Measurements from ENCODE around the gene STC2.
A peak's percentile ranks its signal among the peaks of the same experiment; 100 is the strongest.

STC2 gene

GRCh38 chr5:173331287-173331686, 3.1 kb upstream of the STC2 start:
- no peak overlapping the region for H3K27ac ChIP-seq
- no peak for TF ChIP-seq CTCF (IDR thresholded peaks at IDR 0.05)
- H3K4me3 ChIP-seq (ENCODE audit: low read depth in 1 of 2, low read length in 1 of 2) = no peak overlapping the region
- peaks cover 100% of the 10 kb centered on the region for H3K27me3 ChIP-seq
- H3K36me3 ChIP-seq = no peaks in the 10 kb centered on the region
- no peaks in the 10 kb centered on the region for H3K9me3 ChIP-seq
- H3K4me1 ChIP-seq (ENCODE audit: control insufficient read depth in 1 of 2, insufficient read depth in 1 of 2, low read depth in 1 of 2, low read length in 1 of 2) = peaks cover 7 to 22% of the 10 kb centered on the region in 2 experiments

DNA sequence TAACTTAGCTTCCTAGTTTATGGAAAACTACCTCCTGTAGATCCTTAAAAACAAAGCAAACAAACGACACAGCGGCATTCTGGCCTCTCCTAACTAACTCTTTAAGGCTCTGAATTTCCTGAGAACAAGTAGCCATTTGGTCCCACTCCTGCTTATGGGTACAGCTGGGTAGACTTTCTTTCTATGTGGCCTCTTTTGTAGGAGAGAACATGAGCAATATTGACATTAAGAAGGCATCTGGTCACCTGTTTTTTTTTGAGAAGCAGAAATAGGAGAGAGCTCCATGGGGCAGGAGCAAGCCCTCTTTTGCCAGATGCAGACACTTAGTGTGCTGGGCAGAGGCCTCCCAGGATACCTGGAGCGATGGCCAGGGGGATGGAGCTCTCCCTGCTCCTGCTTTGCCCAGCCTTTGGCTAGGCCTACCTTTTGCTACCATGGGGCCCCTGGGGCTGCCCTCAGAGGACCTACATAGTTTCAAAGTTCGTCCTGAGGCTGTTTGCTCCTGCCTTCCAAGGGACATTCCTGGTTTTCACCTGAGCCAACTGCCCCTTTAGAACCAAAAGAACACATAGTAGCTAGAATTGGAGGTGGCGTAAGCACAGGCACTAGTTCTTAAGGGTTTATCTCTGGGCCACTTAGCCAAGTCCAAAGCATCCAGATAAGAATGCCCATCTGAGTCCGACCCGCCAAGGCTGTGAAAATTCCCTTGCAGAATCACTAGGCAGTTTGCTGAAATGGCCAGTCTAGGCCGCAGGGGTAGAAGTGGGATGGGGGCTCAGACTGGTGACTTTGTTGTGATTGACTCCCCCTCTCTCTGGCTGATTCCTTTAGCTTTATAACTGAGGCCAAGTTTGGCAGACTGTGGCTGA, 2.4 kb upstream of the STC2 start:
- Histone ChIP-seq H3K27me3 (peaks cover 100% of the 10 kb centered on the region), H3K27ac (no peak overlapping the region), H3K4me1 (ENCODE audit: control insufficient read depth in 1 of 2, insufficient read depth in 1 of 2, low read depth in 1 of 2, low read length in 1 of 2) (peaks cover 7 to 22% of the 10 kb centered on the region in 2 experiments), H3K9me3 (no peaks in the 10 kb centered on the region), H3K36me3 (no peaks in the 10 kb centered on the region), H3K4me3 (ENCODE audit: low read depth in 1 of 2, low read length in 1 of 2) (no peak overlapping the region)
- TF ChIP-seq CTCF (IDR thresholded peaks at IDR 0.05) = no peak

DNA sequence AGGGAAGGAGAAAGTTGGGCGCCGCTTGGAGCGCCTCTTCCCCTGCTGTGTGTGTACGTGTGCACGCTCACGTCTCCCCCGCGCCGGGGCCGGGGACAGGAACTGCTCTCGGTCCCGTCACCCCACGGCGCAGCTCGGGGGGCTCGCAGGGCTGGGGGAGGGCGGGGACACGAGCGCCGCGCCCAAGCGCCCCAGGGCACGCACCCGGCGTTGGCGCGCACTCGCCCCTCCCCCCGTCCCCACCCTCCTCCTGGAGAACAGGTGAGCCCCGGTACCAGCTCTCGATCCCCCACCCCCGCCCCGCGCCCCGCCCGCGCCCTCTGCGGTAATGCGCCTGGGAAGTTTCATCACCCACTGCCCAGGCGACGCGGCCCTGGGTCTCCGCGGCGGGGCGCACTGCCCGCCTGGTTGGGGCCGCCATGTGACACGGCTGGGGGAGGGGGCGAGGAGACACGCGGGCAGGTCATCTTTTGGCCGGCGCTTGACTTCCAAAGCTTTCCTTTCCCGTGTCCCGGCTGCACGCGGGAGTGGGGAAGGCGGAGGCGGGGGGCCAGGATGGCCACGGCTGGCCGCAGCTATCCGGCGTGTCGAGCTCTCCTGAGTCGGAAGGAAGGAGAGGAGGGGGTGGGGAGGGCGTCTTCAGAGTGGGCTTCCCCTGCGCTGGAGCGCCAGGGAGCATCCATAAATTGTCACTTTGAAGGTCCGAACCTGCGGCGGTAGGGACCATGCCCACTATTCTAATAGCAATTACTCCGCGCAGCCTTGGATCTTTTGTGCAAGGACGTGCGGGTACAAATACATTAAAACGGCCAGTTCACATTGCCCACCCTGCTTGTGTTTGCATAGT, 1.5 kb upstream of the STC2 start:
- Histone ChIP-seq H3K27me3 (peaks cover 100% of the 10 kb centered on the region), H3K27ac (no peak overlapping the region)

DNA sequence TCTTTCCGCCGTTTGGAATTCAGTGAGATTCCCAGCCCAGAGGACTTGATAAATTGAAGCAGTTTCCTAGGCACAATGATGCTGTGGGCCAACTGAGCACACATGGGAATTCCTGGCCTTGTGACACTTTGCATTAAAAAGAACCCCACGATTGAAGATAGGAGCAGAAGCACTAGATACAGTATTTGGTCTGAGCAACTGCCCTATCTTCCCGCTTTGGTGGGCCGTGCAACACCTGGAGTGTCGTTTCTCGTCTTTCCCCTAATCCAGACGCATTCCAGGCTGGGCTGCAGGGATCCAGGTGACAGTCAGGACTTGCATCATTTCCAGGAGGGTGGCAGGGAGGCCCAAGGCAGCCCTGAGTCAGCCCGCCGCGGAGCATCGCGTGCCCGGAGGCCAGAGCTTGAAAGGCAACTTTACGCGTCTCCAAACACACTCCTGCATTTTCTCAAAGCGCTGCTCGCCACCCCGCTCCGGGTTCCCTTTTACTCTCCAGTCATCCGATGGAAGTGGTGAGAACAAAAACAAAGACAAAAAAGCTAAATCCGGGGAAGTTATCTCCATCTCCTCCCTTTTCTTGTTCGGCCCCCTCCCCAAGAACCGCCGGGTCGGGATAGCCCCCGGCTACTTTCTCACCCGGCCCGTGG, 753 bp upstream of the STC2 start:
- H3K36me3 ChIP-seq = no peaks in the 10 kb centered on the region
- no peak overlapping the region for H3K27ac ChIP-seq
- no peaks in the 10 kb centered on the region for H3K9me3 ChIP-seq
- TF ChIP-seq CTCF (IDR thresholded peaks at IDR 0.05) = no peak
- peaks cover 7 to 26% of the 10 kb centered on the region in 2 experiments for H3K4me1 ChIP-seq (ENCODE audit: control insufficient read depth in 1 of 2, insufficient read depth in 1 of 2, low read depth in 1 of 2, low read length in 1 of 2)
- H3K4me3 ChIP-seq (ENCODE audit: low read depth in 1 of 2, low read length in 1 of 2) = peak overlapping the region in 1 of 2 experiments; percentile 10
- peaks cover 100% of the 10 kb centered on the region for H3K27me3 ChIP-seq

More for the DNA sequence above, 1.5 kb upstream of the STC2 start:
- H3K4me3 ChIP-seq (ENCODE audit: low read depth in 1 of 2, low read length in 1 of 2) = peak overlapping the region in 1 of 2 experiments; percentile 10
- H3K9me3 ChIP-seq = no peaks in the 10 kb centered on the region
- TF ChIP-seq CTCF (IDR thresholded peaks at IDR 0.05) = no peak
- no peaks in the 10 kb centered on the region for H3K36me3 ChIP-seq
- peaks cover 7 to 22% of the 10 kb centered on the region in 2 experiments for H3K4me1 ChIP-seq (ENCODE audit: control insufficient read depth in 1 of 2, insufficient read depth in 1 of 2, low read depth in 1 of 2, low read length in 1 of 2)
